Keratinocyte (primary cell): ENCODE results near the gene SLC27A4. TPM values are rescaled to one million over a fixed set of nuclear protein-coding genes. Genes with fewer than 3 reads are reported as not detected.

Experiments
- DNase-seq: peaks from one replicate; pipeline ENCODE4 v3.0.0-alpha.2; 2011; ENCODE audit warnings: low read depth, missing footprints, low spot score
- FAIRE-seq: peaks from 2 replicates; lab custom pipeline; 2011; peaks lifted over from hg19 to GRCh38; lab: Jason Lieb, UNC
- H2AFZ ChIP-seq: 2 replicates; pipeline ENCODE4 v1.6.0; 2012; ENCODE audit warnings: low read length, control low read depth, inconsistent platforms; ENCODE audit not compliant: control insufficient read depth
- H3K27ac ChIP-seq: 2 replicates; pipeline ENCODE4 v1.5.1; 2011; ENCODE audit warnings: low read length; ENCODE audit not compliant: control insufficient read depth, insufficient read depth
- H3K27me3 ChIP-seq: 3 replicates; pipeline ENCODE4 v1.6.0; 2011; ENCODE audit warnings: low read length; ENCODE audit not compliant: control insufficient read depth, insufficient read depth; ENCODE audit errors: extremely low read depth
- H3K36me3 ChIP-seq, 2 experiments: 2 replicates in 1 of 2; 3 replicates in 1 of 2; pipeline ENCODE4 v1.5.1; 2011; ENCODE audit warnings: low read length in 2 of 2, mild to moderate bottlenecking in 1 of 2; ENCODE audit not compliant: control insufficient read depth in 2 of 2, insufficient read depth in 2 of 2; ENCODE audit errors: extremely low read depth in 1 of 2
- H3K4me1 ChIP-seq: 3 replicates; pipeline ENCODE4 v1.5.1; 2011; ENCODE audit warnings: low read length; ENCODE audit not compliant: control insufficient read depth, insufficient read depth; ENCODE audit errors: extremely low read depth
- H3K4me2 ChIP-seq: 3 replicates; pipeline ENCODE4 v1.6.0; 2011; ENCODE audit warnings: low read depth, low read length; ENCODE audit not compliant: control insufficient read depth, insufficient read depth; ENCODE audit errors: extremely low read depth
- H3K4me3 ChIP-seq, 3 experiments: fragments of 200-600 bp in 1 of 3; sonication (generic) in 1 of 3; 2 replicates in 2 of 3; 3 replicates in 1 of 3; pipeline ENCODE4 v1.5.1; 2011 to 2016; ENCODE audit warnings: low read length in 3 of 3, mild to moderate bottlenecking in 3 of 3, control low read depth in 2 of 3, inconsistent platforms in 1 of 3, low read depth in 1 of 3, mixed read lengths in 1 of 3, mixed run types in 1 of 3, moderate library complexity in 1 of 3; ENCODE audit not compliant: control insufficient read depth in 2 of 3, insufficient read depth in 2 of 3; ENCODE audit errors: extremely low read depth in 1 of 3
- H3K79me2 ChIP-seq: 2 replicates; pipeline ENCODE4 v1.6.0; 2012; ENCODE audit warnings: low read length; ENCODE audit not compliant: control insufficient read depth, insufficient read depth
- H3K9ac ChIP-seq: 3 replicates; pipeline ENCODE4 v1.6.0; 2011; ENCODE audit warnings: low read length; ENCODE audit not compliant: control insufficient read depth, insufficient read depth; ENCODE audit errors: extremely low read depth
- H3K9me1 ChIP-seq: 3 replicates; pipeline ENCODE4 v1.6.0; 2011; ENCODE audit warnings: low read length; ENCODE audit not compliant: control insufficient read depth, insufficient read depth; ENCODE audit errors: extremely low read depth
- H3K9me3 ChIP-seq: 2 replicates; pipeline ENCODE4 v1.5.1; 2012; ENCODE audit warnings: low read depth, low read length; ENCODE audit not compliant: control insufficient read depth
- H4K20me1 ChIP-seq: 3 replicates; pipeline ENCODE4 v1.6.0; 2011; ENCODE audit warnings: low read length; ENCODE audit not compliant: control insufficient read depth, insufficient read depth; ENCODE audit errors: extremely low read depth
- EZH2 ChIP-seq: IDR thresholded peaks from one replicate; pipeline ENCODE4 v1.6.1; 2012; ENCODE audit warnings: inconsistent platforms, mild to moderate bottlenecking, low read length, moderate library complexity
- dilution Hi-C: fragments of 300-500 bp; cut with MboI; formaldehyde crosslinking; loops from one replicate; pipeline ENCODE4 v1.7.0; 2020; ENCODE audit warnings: low sequenced_read_pairs; ENCODE audit not compliant: extremely low pct_ligation_motif_present
- polyA plus RNA-seq, 5 experiments: library from polyadenylated mRNA; depleted of rRNA in 3 of 5; stranded (reverse) in 3 of 5; stranded (forward) in 1 of 5; unstranded in 1 of 5; fragments of >200 nt; gene quantifications; 1 replicate in 1 of 5; 2 replicates in 3 of 5; 3 replicates in 1 of 5; pipeline versions ENCODE4 v1.2.1 to v1.2.3, GENCODE V29; 2011 to 2012; ENCODE audit warnings: missing spikeins in 2 of 5, low read depth in 1 of 5, low replicate concordance in 1 of 5
- TF ChIP-seq, protein P1 (sequence below), 3 experiments: IDR thresholded peaks in 1 of 3; conservative IDR thresholded peaks in 1 of 3; optimal IDR thresholded peaks in 1 of 3; 2 replicates in 2 of 3; 3 replicates in 1 of 3; pipeline versions ENCODE3 to v1.5.1; 2011; ENCODE audit warnings: low read length in 3 of 3, mild to moderate bottlenecking in 3 of 3, moderate library complexity in 2 of 3, control low read depth in 1 of 3, inconsistent platforms in 1 of 3; ENCODE audit not compliant: insufficient read depth in 2 of 3; ENCODE audit errors: extremely low read depth in 1 of 3

The SLC27A4 gene
- polyA plus RNA-seq, 1 donor (not counting 4 experiments of a cell fraction or from before 2014, with no cell fraction given) = 17.3 TPM

DNA sequence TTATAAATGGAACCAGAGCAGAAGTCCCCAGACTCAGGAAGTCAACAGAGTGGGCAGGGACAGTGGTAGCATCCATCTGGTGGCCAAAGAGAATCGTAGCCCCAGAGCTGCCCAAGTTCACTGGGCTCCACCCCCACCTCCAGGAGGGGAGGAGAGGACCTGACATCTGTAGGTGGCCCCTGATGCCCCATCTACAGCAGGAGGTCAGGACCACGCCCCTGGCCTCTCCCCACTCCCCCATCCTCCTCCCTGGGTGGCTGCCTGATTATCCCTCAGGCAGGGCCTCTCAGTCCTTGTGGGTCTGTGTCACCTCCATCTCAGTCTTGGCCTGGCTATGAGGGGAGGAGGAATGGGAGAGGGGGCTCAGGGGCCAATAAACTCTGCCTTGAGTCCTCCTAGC, 20.5 kb downstream of the SLC27A4 start:
- Histone ChIP-seq H4K20me1 (no peaks in the 10 kb centered on the region), H3K4me1 (peaks cover 20% of the 10 kb centered on the region), H3K27ac (no peak overlapping the region), H3K9me1 (no peaks in the 10 kb centered on the region), H3K36me3 (peaks cover 3 to 9% of the 10 kb centered on the region in 2 experiments), H3K4me3 (no peak overlapping the region), H3K4me2 (no peak overlapping the region), H3K79me2 (no peaks in the 10 kb centered on the region), H3K9me3 (no peaks in the 10 kb centered on the region), H3K9ac (no peak overlapping the region), H2AFZ (no peak overlapping the region), H3K27me3 (no peaks in the 10 kb centered on the region)
- TF ChIP-seq, protein P1, sequence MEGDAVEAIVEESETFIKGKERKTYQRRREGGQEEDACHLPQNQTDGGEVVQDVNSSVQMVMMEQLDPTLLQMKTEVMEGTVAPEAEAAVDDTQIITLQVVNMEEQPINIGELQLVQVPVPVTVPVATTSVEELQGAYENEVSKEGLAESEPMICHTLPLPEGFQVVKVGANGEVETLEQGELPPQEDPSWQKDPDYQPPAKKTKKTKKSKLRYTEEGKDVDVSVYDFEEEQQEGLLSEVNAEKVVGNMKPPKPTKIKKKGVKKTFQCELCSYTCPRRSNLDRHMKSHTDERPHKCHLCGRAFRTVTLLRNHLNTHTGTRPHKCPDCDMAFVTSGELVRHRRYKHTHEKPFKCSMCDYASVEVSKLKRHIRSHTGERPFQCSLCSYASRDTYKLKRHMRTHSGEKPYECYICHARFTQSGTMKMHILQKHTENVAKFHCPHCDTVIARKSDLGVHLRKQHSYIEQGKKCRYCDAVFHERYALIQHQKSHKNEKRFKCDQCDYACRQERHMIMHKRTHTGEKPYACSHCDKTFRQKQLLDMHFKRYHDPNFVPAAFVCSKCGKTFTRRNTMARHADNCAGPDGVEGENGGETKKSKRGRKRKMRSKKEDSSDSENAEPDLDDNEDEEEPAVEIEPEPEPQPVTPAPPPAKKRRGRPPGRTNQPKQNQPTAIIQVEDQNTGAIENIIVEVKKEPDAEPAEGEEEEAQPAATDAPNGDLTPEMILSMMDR (optimal IDR thresholded peaks at IDR 0.05 in 1 of 3, IDR thresholded peaks at IDR 0.05 in 1 of 3, conservative IDR thresholded peaks at IDR 0.05 in 1 of 3; ENCODE audit: extremely low read depth in 1 of 3, insufficient read depth in 2 of 3, low read length in 3 of 3) = no peak
- no peak for TF ChIP-seq EZH2
- FAIRE-seq (no peak), DNase-seq (no peak)
- dilution Hi-C loops = no loop called here

DNA sequence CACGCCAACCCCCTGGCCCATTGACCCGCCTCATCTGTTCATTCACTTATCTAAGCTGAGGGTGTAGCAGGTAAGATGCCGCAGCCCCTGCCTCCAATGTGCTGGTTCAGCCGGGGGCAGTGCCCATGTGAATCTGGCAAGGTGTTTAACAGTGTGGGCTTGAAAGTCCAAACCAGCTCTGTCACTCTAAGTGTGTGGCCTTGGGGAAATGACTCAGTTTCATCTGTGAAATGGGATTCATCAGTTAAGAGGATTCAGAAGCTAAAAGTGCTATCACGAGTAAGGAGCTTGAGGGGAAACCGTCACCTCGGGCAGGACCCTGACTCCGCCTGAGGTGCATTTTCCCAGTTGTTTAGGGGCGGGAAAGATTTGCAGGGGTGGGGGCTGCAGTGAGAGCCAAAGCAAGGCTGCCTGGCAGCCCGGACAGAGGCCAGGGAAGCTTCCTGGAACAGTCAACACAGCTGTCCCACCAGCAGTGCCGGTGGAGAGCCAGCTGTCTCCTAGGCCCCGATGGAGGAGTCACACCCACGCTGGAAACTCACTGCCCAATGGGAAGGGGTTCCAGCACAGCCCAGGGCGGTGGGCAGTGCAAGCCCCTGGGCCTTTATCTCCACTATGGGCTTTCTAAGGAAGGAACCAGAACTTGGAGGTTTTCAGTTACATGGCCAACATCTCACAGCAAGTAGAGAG, 21.1 kb downstream of the SLC27A4 start:
- H3K9me1 ChIP-seq = no peaks in the 10 kb centered on the region
- peak overlapping the region; percentile 54 for H3K9ac ChIP-seq
- H4K20me1 ChIP-seq = no peaks in the 10 kb centered on the region
- TF ChIP-seq EZH2 = no peak
- TF ChIP-seq, protein P1 (optimal IDR thresholded peaks at IDR 0.05 in 1 of 3, IDR thresholded peaks at IDR 0.05 in 1 of 3, conservative IDR thresholded peaks at IDR 0.05 in 1 of 3; ENCODE audit: extremely low read depth in 1 of 3, insufficient read depth in 2 of 3, low read length in 3 of 3) = no peak
- peaks cover 0 to 9% of the 10 kb centered on the region in 2 experiments for H3K36me3 ChIP-seq
- DNase-seq = no peak
- H3K9me3 ChIP-seq = no peaks in the 10 kb centered on the region
- no peak overlapping the region for H3K27ac ChIP-seq
- dilution Hi-C loops = no loop called here
- H3K4me3 ChIP-seq = peak overlapping the region in 1 of 3 experiments; percentile 71
- H3K4me1 ChIP-seq = peaks cover 20% of the 10 kb centered on the region
- H3K79me2 ChIP-seq = no peaks in the 10 kb centered on the region
- FAIRE-seq = no peak
- peak overlapping the region; percentile 90 for H2AFZ ChIP-seq
- peak overlapping the region; percentile 95 for H3K4me2 ChIP-seq
- H3K27me3 ChIP-seq = no peaks in the 10 kb centered on the region
